OCI-LY3 (cell line): ENCODE measurements around the gene AGBL3.

ENCODE experiments used
- CTCF ChIP-seq: fragments of 200-600, 300-600 bp; sonication (generic); IDR thresholded peaks from 2 replicates; pipeline ENCODE4 v1.5.1; 2014; ENCODE audit warnings: antibody characterized with exemption, low read length, low read depth
- EZH2phosphoT487 ChIP-seq: fragments of 200-600 bp; shearing (Covaris generic); IDR thresholded peaks from 2 replicates; pipeline ENCODE4 v1.6.1; 2018; ENCODE audit warnings: antibody characterized with exemption, mixed run types, low read depth

- TF ChIP-seq CTCF (no peak), EZH2phosphoT487 (no peak)
These were observed 9.2 kb downstream of the AGBL3 start for GRCh38 chr7:134995239-134996096.
